Neutrophil (primary cell): ENCODE measurements around the gene SUN1.

ENCODE experiments used
- H3K27ac ChIP-seq: fragments of 200-600 bp; sonication (generic); 2 replicates; pipeline ENCODE4 v1.5.1; 2016; ENCODE audit warnings: mild to moderate bottlenecking, moderate library complexity
- H3K27me3 ChIP-seq: fragments of 200-600 bp; sonication (generic); 2 replicates; pipeline ENCODE4 v1.6.0; 2016; ENCODE audit warnings: mild to moderate bottlenecking
- H3K36me3 ChIP-seq: fragments of 200-600 bp; sonication (generic); 2 replicates; pipeline ENCODE4 v1.5.1; 2017
- H3K4me1 ChIP-seq, 2 experiments: fragments of 200-600 bp in 1 of 2; sonication (generic) in 1 of 2; 1 replicate in 1 of 2; 2 replicates in 1 of 2; pipeline versions ENCODE4 v1.5.1 to v1.6.1; 2013 to 2016; ENCODE audit warnings: low read depth in 1 of 2, low read length in 1 of 2, mild to moderate bottlenecking in 1 of 2, moderate library complexity in 1 of 2; ENCODE audit not compliant: control insufficient read depth in 1 of 2, insufficient read depth in 1 of 2
- H3K4me3 ChIP-seq, 2 experiments: fragments of 200-600 bp in 1 of 2; sonication (generic) in 1 of 2; 1 replicate in 1 of 2; 2 replicates in 1 of 2; pipeline ENCODE4 v1.5.1; 2013 to 2016; ENCODE audit warnings: low read depth in 1 of 2, low read length in 1 of 2, mild to moderate bottlenecking in 1 of 2, moderate library complexity in 1 of 2
- H3K9me3 ChIP-seq: fragments of 200-600 bp; sonication (generic); 2 replicates; pipeline ENCODE4 v1.5.1; 2016
- CTCF ChIP-seq: fragments of 200-600 bp; sonication (generic); IDR thresholded peaks from 2 replicates; pipeline ENCODE4 v1.5.1; 2016; ENCODE audit warnings: antibody characterized with exemption

Gene SUN1

GRCh38 chr7:884191-885003 lies 52.1 kb downstream of the SUN1 start:
- H3K27ac ChIP-seq, result no peak overlapping the region
- no peak overlapping the region for H3K4me3 ChIP-seq
- TF ChIP-seq CTCF, result no peak
- no peaks in the 10 kb centered on the region for H3K27me3 ChIP-seq
- H3K36me3 ChIP-seq, result peaks cover 38% of the 10 kb centered on the region
- H3K4me1 ChIP-seq, result no peaks in the 10 kb centered on the region
- H3K9me3 ChIP-seq, result no peaks in the 10 kb centered on the region

GRCh38 chr7:885261-885892 lies 53.1 kb downstream of the SUN1 start:
- H3K9me3 ChIP-seq, result no peaks in the 10 kb centered on the region

GRCh38 chr7:885893-886625 lies 53.8 kb downstream of the SUN1 start:
- TF ChIP-seq CTCF, result no peak

More at GRCh38 chr7:885261-885892, 53.1 kb downstream of the SUN1 start:
- H3K4me1 ChIP-seq, result no peaks in the 10 kb centered on the region
- TF ChIP-seq CTCF, result no peak
- no peak overlapping the region for H3K4me3 ChIP-seq
- no peaks in the 10 kb centered on the region for H3K27me3 ChIP-seq
- H3K27ac ChIP-seq, result no peak overlapping the region
- H3K36me3 ChIP-seq, result peaks cover 42% of the 10 kb centered on the region

GRCh38 chr7:886626-887487 lies 54.6 kb downstream of the SUN1 start:
- Histone ChIP-seq H3K4me3 (no peak overlapping the region), H3K27ac (no peak overlapping the region), H3K4me1 (no peaks in the 10 kb centered on the region), H3K36me3 (peaks cover 56% of the 10 kb centered on the region), H3K9me3 (no peaks in the 10 kb centered on the region), H3K27me3 (no peaks in the 10 kb centered on the region)
- no peak for TF ChIP-seq CTCF

More at GRCh38 chr7:885893-886625, 53.8 kb downstream of the SUN1 start:
- Histone ChIP-seq H3K27ac (no peak overlapping the region), H3K36me3 (peaks cover 48% of the 10 kb centered on the region), H3K4me3 (no peak overlapping the region), H3K27me3 (no peaks in the 10 kb centered on the region), H3K9me3 (no peaks in the 10 kb centered on the region), H3K4me1 (no peaks in the 10 kb centered on the region)

- no peaks in the 10 kb centered on the region for H3K4me1 ChIP-seq
- TF ChIP-seq CTCF, result no peak
- H3K27ac ChIP-seq, result no peak overlapping the region
- no peaks in the 10 kb centered on the region for H3K27me3 ChIP-seq
- H3K36me3 ChIP-seq, result peaks cover 62% of the 10 kb centered on the region
- H3K4me3 ChIP-seq, result no peak overlapping the region
- no peaks in the 10 kb centered on the region for H3K9me3 ChIP-seq
Observed at GRCh38 chr7:887488-887820, 55.2 kb downstream of the SUN1 start.
